A549 (cell line): ENCODE data around the gene ING3. TPM values are rescaled to one million over a fixed set of nuclear protein-coding genes. Genes with fewer than 3 reads are reported as not detected.

Source experiments
- ATAC-seq, 2 experiments: fragments of 200-7000 bp in 1 of 2; fragments of >200 bp in 1 of 2; cut with Nextera tagmentation in 1 of 2; cut with Tn5 transposase in 1 of 2; 3 replicates each; pipeline versions ENCODE4 v1.8.0 to v1.9.1; 2018 to 2020; ENCODE audit warnings: mild to moderate bottlenecking in 1 of 2, moderate library complexity in 1 of 2
- CTCF ChIA-PET: fragments of 300-600 bp; sonication (Branson Sonifier 250); formaldehyde crosslinking; extraction: SDS; loops from one replicate; lab custom pipeline; 2021; ENCODE audit warnings: antibody characterized with exemption, inconsistent platforms; lab: Yijun Ruan, JAX
- POLR2A ChIA-PET: fragments of 350-600 bp; formaldehyde crosslinking; extraction: SDS; loops from one replicate; lab custom pipeline; 2021; ENCODE audit warnings: antibody characterized with exemption, inconsistent platforms; lab: Yijun Ruan, JAX
- DNase-seq, 2 experiments: peaks; one replicate each; pipeline versions ENCODE4 v3.0.0 to v3.0.0-alpha.2; 2011 to 2016; ENCODE audit warnings: low read depth in 1 of 2, low spot score in 1 of 2
- FAIRE-seq: peaks from 2 replicates; lab custom pipeline; 2011; peaks lifted over from hg19 to GRCh38; lab: Jason Lieb, UNC
- H3K27ac ChIP-seq, 2 experiments: fragments of >200 bp; sonication (Bioruptor Twin); formaldehyde crosslinking; 3 replicates each; pipeline ENCODE4 v1.5.1; 2016 to 2017
- H3K4me1 ChIP-seq: fragments of >200 bp; sonication (Bioruptor Twin); formaldehyde crosslinking; 3 replicates; pipeline ENCODE4 v1.6.1; 2016
- H3K4me2 ChIP-seq: fragments of >200 bp; sonication (Bioruptor Twin); formaldehyde crosslinking; 3 replicates; pipeline ENCODE4 v1.6.1; 2016
- H3K4me3 ChIP-seq: fragments of >200 bp; sonication (Bioruptor Twin); formaldehyde crosslinking; 3 replicates; pipeline ENCODE4 v1.5.1; 2016
- H3K9me3 ChIP-seq: fragments of >200 bp; sonication (Bioruptor Twin); formaldehyde crosslinking; 3 replicates; pipeline ENCODE4 v1.6.1; 2016
- ATOH8 ChIP-seq: fragments of 250-450 bp; sonication (Bioruptor Pico); IDR thresholded peaks from 2 replicates; pipeline ENCODE4 v1.5.0; 2020; ENCODE audit warnings: low read depth, mild to moderate bottlenecking, moderate library complexity
- BHLHE40 ChIP-seq: IDR thresholded peaks from 2 replicates; pipeline ENCODE4 v1.6.1; 2012; ENCODE audit warnings: low read depth, low read length, inconsistent platforms
- CHD4 ChIP-seq: fragments of 200-600 bp; sonication (generic); IDR thresholded peaks from 2 replicates; pipeline ENCODE4 v1.6.1; 2016; ENCODE audit warnings: antibody characterized with exemption, mild to moderate bottlenecking, borderline replicate concordance
- EHMT2 ChIP-seq: fragments of 200-600 bp; sonication (generic); IDR thresholded peaks from 2 replicates; pipeline ENCODE4 v1.6.1; 2016; ENCODE audit warnings: antibody characterized with exemption, low read depth, mild to moderate bottlenecking, moderate library complexity
- ELK1 ChIP-seq: fragments of 150-350 bp; IDR thresholded peaks from 2 replicates; pipeline ENCODE4 v1.6.1; 2014; ENCODE audit warnings: low read depth, mild to moderate bottlenecking, low read length
- ESRRA ChIP-seq: fragments of 150-350 bp; IDR thresholded peaks from 2 replicates; pipeline ENCODE4 v1.6.1; 2014; ENCODE audit warnings: mild to moderate bottlenecking, low read length, borderline replicate concordance
- GATA3 ChIP-seq: IDR thresholded peaks from 2 replicates; pipeline ENCODE4 v1.6.1; 2012; ENCODE audit warnings: borderline replicate concordance
- HES2 ChIP-seq: fragments of >200 bp; sonication (Bioruptor Twin); formaldehyde crosslinking; IDR thresholded peaks from 2 replicates; pipeline ENCODE4 v1.6.1; 2016
- HEYL ChIP-seq: fragments of 250-450 bp; sonication (Bioruptor Pico); IDR thresholded peaks from 2 replicates; pipeline ENCODE4 v1.8.0; 2021; ENCODE audit warnings: mild to moderate bottlenecking, moderate library complexity
- HOXB13 ChIP-seq: fragments of 250-450 bp; sonication (Bioruptor Pico); IDR thresholded peaks from 2 replicates; pipeline ENCODE4 v1.5.0; 2020; ENCODE audit warnings: low read depth, mild to moderate bottlenecking, moderate library complexity
- JUN ChIP-seq, 2 experiments: fragments of >200 bp; sonication (Bioruptor Twin); formaldehyde crosslinking; IDR thresholded peaks; 2 replicates in 1 of 2; 3 replicates in 1 of 2; pipeline ENCODE4 v1.6.1; 2016 to 2017
- KDM1A ChIP-seq: fragments of 200-600 bp; sonication (generic); IDR thresholded peaks from 2 replicates; pipeline ENCODE4 v1.6.1; 2016; ENCODE audit warnings: low read depth, mild to moderate bottlenecking
- KDM5A ChIP-seq: fragments of 200-600 bp; sonication (generic); IDR thresholded peaks from 2 replicates; pipeline ENCODE4 v1.6.1; 2016; ENCODE audit warnings: antibody characterized with exemption, mild to moderate bottlenecking
- MAFK ChIP-seq: fragments of 450-650 bp; IDR thresholded peaks from 2 replicates; pipeline ENCODE4 v1.6.1; 2014; ENCODE audit not compliant: partially characterized antibody
- NPAS2 ChIP-seq: fragments of 250-450 bp; sonication (Bioruptor Pico); IDR thresholded peaks from 2 replicates; pipeline ENCODE4 v1.8.0; 2022; ENCODE audit warnings: mild to moderate bottlenecking, moderate library complexity, borderline replicate concordance
- PHF8 ChIP-seq: fragments of 200-600 bp; sonication (generic); IDR thresholded peaks from 2 replicates; pipeline ENCODE4 v1.6.1; 2016; ENCODE audit warnings: low read depth, mild to moderate bottlenecking, antibody characterized with exemption, moderate library complexity, borderline replicate concordance
- RARB ChIP-seq: fragments of 250-450 bp; sonication (Bioruptor Pico); IDR thresholded peaks from 2 replicates; pipeline ENCODE4 v1.8.0; 2021; ENCODE audit warnings: mild to moderate bottlenecking, moderate library complexity
- RNF2 ChIP-seq: fragments of 200-600 bp; sonication (generic); IDR thresholded peaks from 2 replicates; pipeline ENCODE4 v1.6.1; 2016; ENCODE audit warnings: low read depth, mild to moderate bottlenecking, antibody characterized with exemption, moderate library complexity, borderline replicate concordance
- TFCP2L1 ChIP-seq: fragments of 250-450 bp; sonication (Bioruptor Pico); IDR thresholded peaks from 2 replicates; pipeline ENCODE4 v1.5.0; 2021; ENCODE audit warnings: mild to moderate bottlenecking
- USF2 ChIP-seq: fragments of 450-650 bp; IDR thresholded peaks from 2 replicates; pipeline ENCODE4 v1.6.1; 2014; ENCODE audit warnings: antibody characterized with exemption
- ZC3H11A ChIP-seq: fragments of 450-650 bp; IDR thresholded peaks from 2 replicates; pipeline ENCODE4 v1.6.1; 2014; ENCODE audit warnings: antibody characterized with exemption, mild to moderate bottlenecking
- ZNF302 ChIP-seq: fragments of 250-450 bp; sonication (Bioruptor Pico); IDR thresholded peaks from 2 replicates; pipeline ENCODE4 v1.9.0; 2021; ENCODE audit warnings: inconsistent platforms, mild to moderate bottlenecking, moderate library complexity
- WGBS: methylation state at CpG from one replicate; pipeline ENCODE4 v1.1.6; 2017; ENCODE audit errors: missing lambda C conversion rate; 5-methylcytosine and 5-hydroxymethylcytosine counted together
- polyA plus RNA-seq, 4 experiments: library from polyadenylated mRNA; depleted of rRNA in 3 of 4; stranded (reverse); fragments of >200 nt; fragmentation: RNase III in 1 of 4; extraction: RNeasy Plus Mini Kit Qiagen cat#74134 plus additional on column Dnase treatment in 1 of 4; gene quantifications; 2 replicates in 3 of 4; 3 replicates in 1 of 4; pipeline ENCODE4 v1.2.3, GENCODE V29; 2011 to 2017

ING3 gene
- polyA plus RNA-seq, 2 of the 4 experiments (the other 2 are of a cell fraction): 5.6 to 11.3 TPM

GRCh38 chr7:120992965-120993494 lies 42.5 kb downstream of the ING3 start:
- FAIRE-seq (no peak), ATAC-seq (no peak), DNase-seq (no peak)
- Histone ChIP-seq H3K9me3 (no peaks in the 10 kb centered on the region), H3K4me3 (no peak overlapping the region), H3K4me1 (peaks cover 5% of the 10 kb centered on the region; the same call in 2 of the 3 replicates), H3K27ac (no peak overlapping the region), H3K4me2 (no peak overlapping the region)
- CTCF ChIA-PET: no interaction called here
- TF ChIP-seq JUN (IDR thresholded peaks at IDR 0.05): no peak
- no peak for TF ChIP-seq HEYL (CRISPR knock-in tag)
- no peak for TF ChIP-seq HOXB13 (CRISPR knock-in tag)
- no peak for TF ChIP-seq KDM5A
- TF ChIP-seq BHLHE40: no peak
- TF ChIP-seq ZC3H11A: no peak
- no peak for TF ChIP-seq NPAS2
- no peak for TF ChIP-seq CHD4
- TF ChIP-seq ESRRA: no peak
- no peak for TF ChIP-seq USF2
- no peak for TF ChIP-seq PHF8
- no peak for TF ChIP-seq RNF2
- no peak for TF ChIP-seq ELK1
- POLR2A ChIA-PET: no interaction called here

- no peak overlapping the region for H3K27ac ChIP-seq
- H3K4me1 ChIP-seq: no peaks in the 10 kb centered on the region
These were observed 43.1 kb downstream of the ING3 start for GRCh38 chr7:120993553-120994191.

GRCh38 chr7:120994512-120995410 lies 44.2 kb downstream of the ING3 start:
- Histone ChIP-seq H3K9me3 (no peaks in the 10 kb centered on the region), H3K4me2 (no peak overlapping the region), H3K4me3 (no peak overlapping the region), H3K4me1 (no peaks in the 10 kb centered on the region), H3K27ac (no peak overlapping the region)
- TF ChIP-seq RARB (CRISPR knock-in tag) (no peak), KDM1A (no peak), HEYL (CRISPR knock-in tag) (no peak), USF2 (no peak), HES2 (no peak)
- no peak for DNase-seq
- no peak for ATAC-seq
- FAIRE-seq: no peak
- CTCF ChIA-PET: interaction anchor here (0.6 to 1.3 kb wide), 2 partner anchors 86 to 776 kb away, joined by 3 to 4 read pairs; no protein-coding TSS in a partner anchor
- WGBS: 16% methylated on average over 4 of the region's 5 CpGs
- POLR2A ChIA-PET: no interaction called here

More at GRCh38 chr7:120993553-120994191, 43.1 kb downstream of the ING3 start:
- POLR2A ChIA-PET: no interaction called here
- DNase-seq: no peak
- CTCF ChIA-PET: no interaction called here
- Histone ChIP-seq H3K9me3 (no peaks in the 10 kb centered on the region), H3K4me3 (no peak overlapping the region), H3K4me2 (no peak overlapping the region)
- ATAC-seq: no peak
- WGBS: 6% methylated on average over 5 of the region's 5 CpGs
- no peak for TF ChIP-seq ZNF302 (CRISPR knock-in tag)
- no peak for TF ChIP-seq ATOH8 (CRISPR knock-in tag)
- no peak for TF ChIP-seq GATA3
- no peak for TF ChIP-seq RNF2
- TF ChIP-seq NPAS2: no peak
- no peak for TF ChIP-seq ESRRA
- no peak for TF ChIP-seq TFCP2L1 (CRISPR knock-in tag)
- no peak for TF ChIP-seq MAFK
- no peak for TF ChIP-seq EHMT2
- no peak for FAIRE-seq
